M059J (cell line): ENCODE results near the gene DEFB124. TPM values are rescaled to one million over a fixed set of nuclear protein-coding genes. Genes with fewer than 3 reads are reported as not detected.
"Not testable (repeated sequence)": the region's sequence is repeated elsewhere in the genome, so short reads cannot be mapped to it uniquely, and the experiment has no call there.

Source experiments
- DNase-seq: peaks from one replicate; pipeline ENCODE4 v3.0.0-alpha.2; 2012; ENCODE audit warnings: low read depth
- total RNA-seq: library from RNA; depleted of rRNA; stranded (reverse); fragments of >200 nt; shearing (Covaris generic); gene quantifications from 2 replicates; pipeline ENCODE4 v1.2.3, GENCODE V29; 2014

The DEFB124 gene
- total RNA-seq, 1 experiment from 2014 or later = not detected

DNA sequence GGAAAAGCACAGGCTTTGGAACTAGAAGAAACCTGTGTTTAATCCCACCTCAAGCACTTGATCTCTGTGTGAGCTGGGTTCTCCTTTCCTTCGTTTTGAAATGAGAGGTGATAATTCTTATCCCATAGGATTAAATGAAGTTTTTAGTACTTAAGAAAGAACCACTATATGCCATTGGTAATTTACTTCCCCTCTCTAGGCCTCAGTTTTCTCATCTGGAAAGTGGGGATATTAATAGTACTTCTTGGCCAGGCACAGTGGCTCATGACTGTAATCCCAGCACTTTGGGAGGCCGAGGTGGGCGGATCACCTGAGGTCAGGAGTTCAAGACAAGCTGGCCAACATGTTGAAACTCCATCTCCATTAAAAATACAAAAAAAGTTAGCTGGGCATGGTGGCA is 14.2 kb upstream of the DEFB124 start:
- DNase-seq = no peak

DNA sequence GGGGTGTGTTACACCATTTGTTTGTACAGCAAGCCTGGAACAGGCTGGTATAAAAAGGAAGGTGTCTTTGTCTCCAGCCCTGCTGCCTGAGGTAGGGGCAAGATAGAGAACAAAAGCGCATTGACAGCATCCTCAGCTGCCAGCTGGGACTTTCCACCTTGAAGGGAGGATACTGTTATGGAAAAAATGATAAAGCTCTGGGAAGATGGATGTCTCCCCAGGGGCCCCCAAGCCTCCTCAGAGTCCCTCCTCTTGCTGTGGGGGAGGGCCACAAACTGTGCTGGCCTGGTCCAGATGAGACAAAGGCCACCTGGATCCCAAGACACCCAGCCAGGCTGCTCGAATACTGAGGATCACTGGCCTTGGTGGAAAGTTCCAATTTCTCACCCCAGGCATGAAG is 13.2 kb upstream of the DEFB124 start:
- no peak for DNase-seq

GRCh38 chr20:31485450-31486339 is 10.8 kb upstream of the DEFB124 start:
- DNase-seq = peak; percentile 83

- DNase-seq = no peak
Observed at GRCh38 chr20:31484001-31484400, 9.1 kb upstream of the DEFB124 start.

- peak; percentile 79 for DNase-seq
Observed at GRCh38 chr20:31476643-31477215, 1.8 kb upstream of the DEFB124 start.

- DNase-seq = no peak
Observed at GRCh38 chr20:31476294-31476585, 1.3 kb upstream of the DEFB124 start.

- DNase-seq = peak; percentile 56
Observed at GRCh38 chr20:31475472-31476293, 756 bp upstream of the DEFB124 start.

DNA sequence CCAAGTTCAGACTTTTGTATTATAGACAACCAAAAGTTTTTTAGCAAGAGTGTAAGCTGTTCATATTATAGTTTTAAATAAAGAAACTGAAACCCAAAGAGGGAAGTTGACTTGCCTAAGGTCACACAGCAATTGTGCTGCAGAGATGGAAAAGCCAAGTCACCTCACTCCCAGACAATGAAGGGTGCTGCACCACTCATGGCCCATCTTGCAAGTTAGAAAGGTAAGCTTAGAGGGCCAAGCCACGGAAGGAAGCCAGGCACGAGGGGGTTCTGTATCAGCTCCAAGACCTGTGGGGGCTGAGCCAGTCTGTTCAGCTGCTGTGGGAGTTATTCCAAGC is 860 bp downstream of the DEFB124 start:
- no peak for DNase-seq

DNA sequence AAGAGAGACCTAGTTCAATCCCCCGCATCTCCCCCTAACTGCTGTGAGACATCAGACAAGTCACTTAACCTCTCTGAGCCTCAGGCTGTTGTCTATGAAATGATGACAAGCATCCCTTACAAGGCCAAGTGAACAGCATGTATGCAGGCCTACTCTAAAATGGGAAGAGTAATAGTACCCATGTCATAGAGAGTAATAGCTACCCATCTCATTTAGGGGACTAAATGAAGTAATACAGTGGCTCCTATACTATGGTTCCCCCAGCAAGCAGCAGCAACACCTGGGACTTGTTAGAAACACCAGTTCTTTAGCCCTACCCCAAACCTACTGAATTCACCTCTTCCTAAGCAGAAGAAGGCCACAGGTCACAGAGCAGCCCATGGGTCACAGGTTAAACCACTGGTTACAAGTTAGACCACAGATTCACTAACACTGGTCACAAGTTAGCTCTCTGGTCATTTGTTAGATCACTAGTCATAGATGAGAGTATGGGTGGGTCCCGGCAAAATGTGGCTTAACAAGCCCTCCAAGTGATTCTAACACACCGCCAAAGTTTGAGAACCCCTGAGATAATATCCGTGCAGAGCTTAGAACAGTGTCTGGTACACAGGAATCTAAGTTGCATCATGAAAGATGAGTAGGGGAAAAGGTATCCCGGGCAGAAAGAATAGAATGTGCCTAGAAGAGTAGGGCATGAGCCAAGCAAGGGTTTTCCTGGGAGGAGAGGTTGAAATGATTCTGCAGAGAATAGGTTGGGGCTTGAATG is 1.4 kb downstream of the DEFB124 start:
- peak; percentile 26 for DNase-seq

- peak; percentile 24 for DNase-seq
Observed at GRCh38 chr20:31472395-31473330, 2.3 kb downstream of the DEFB124 start.

DNA sequence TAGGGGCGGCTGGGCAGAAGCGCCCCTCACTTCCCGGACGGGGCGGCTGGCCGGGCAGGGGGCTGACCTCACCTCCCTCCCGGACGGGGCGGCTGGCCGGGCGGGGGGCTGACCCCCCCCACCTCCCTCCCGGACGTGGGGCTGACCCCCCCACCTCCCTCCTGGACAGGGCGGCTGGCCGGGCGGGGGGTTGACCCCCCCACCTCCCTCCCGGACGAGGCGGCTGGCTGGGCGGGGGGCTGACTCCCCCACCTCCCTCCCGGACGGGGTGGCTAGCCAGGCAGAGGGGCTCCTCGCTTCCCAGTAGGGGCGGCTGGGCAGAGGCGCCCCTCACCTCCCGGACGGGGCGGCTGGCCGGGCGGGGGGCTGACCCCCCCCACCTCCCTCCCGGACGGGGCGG is 4.0 kb downstream of the DEFB124 start:
- not testable (repeated sequence) for DNase-seq

DNA sequence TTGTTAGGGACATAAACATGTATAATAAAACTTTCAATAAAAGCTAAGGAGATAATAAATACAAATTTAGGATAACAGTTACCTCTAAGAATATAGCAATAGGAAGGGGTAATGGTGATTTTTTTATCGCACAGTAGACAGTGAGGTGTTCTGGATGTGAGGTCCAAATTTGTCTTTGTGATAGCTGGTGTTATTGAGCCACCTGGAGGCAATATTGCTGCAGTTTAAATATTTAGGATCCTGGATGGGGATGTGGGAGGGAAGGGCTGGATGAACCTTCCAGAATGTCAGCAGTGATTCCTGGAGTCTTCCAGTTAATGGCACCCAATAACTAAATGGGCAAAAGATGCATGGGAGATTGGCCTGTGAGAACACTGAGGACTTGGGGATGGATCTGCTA is 20.6 kb downstream of the DEFB124 start:
- DNase-seq = peak; percentile 27

GRCh38 chr20:31452575-31452974 is 22.4 kb downstream of the DEFB124 start:
- peak; percentile 34 for DNase-seq

- DNase-seq = no peak
Observed at GRCh38 chr20:31449511-31450414, 25.2 kb downstream of the DEFB124 start.

DNA sequence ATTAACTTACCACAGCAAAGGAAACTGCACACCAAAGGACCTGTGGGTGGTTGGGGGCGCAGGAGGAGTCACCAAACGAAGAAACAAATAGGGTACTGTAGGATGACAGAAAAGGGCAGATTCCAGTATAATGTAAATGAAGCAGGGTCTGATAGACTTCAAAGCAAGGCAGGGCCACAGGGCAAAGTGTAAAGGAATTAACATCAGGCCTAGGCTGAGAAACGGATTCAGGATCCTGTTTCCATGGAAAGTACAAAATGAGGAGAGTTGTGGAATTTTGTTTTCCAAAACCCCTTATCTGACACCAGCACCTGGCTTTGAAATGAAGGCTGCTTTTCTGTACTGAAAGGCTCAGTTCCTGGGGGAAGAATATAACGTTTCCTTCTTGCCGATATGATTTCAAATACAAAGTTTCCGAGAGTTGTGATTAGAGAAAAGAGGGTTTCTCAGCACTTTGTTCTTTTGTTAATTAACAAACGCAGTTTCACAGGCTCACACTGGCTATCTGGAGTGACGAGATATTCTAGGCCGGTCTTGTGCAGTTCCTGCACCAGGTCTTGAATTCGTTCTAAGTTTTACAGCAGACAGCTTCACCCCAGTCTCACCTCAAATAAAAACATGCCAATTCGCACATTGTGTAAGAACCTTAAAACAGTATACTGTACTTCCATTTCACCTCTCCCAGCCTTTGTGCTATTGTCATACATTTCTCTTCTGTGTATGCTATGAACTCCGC is 28.7 kb downstream of the DEFB124 start:
- no peak for DNase-seq

DNA sequence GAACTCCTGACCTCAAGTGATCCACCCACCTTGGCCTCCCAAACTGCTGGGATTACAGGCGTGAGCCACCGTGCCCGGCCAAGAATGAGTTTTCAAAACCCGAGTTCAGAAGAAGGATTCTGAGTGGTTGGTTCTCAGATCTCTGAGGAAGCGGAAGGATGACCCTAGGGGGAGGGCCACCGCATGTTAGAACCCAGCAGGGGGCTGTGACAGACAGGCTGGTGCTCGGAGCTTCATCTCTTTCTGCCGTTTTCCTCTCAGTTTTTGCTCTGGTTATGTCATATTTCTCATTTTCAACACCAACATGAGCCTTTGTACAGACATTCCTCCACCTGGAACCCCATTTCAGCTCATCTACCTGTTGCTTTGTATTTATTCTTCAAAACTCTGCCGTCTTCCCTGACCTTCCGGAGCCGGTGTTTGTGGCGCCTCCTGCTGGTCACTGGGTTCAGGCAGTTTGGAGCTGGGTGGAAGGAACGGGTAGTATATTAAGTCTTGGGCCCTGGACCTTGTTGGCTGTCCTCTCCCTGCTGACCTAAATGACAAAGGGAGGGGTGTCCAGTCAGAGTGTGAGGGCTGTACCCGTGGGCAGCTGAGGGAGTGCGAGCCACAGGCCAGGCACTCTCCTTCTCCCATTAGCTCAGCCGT is 34.8 kb downstream of the DEFB124 start, which contains the start of gene DEFB123:
Gene DEFB123, plus strand, starts transcription at position 621 of the 648 bp plus-strand sequence. CDS start 67 bp downstream, outside the sequence.
- no peak for DNase-seq

DNA sequence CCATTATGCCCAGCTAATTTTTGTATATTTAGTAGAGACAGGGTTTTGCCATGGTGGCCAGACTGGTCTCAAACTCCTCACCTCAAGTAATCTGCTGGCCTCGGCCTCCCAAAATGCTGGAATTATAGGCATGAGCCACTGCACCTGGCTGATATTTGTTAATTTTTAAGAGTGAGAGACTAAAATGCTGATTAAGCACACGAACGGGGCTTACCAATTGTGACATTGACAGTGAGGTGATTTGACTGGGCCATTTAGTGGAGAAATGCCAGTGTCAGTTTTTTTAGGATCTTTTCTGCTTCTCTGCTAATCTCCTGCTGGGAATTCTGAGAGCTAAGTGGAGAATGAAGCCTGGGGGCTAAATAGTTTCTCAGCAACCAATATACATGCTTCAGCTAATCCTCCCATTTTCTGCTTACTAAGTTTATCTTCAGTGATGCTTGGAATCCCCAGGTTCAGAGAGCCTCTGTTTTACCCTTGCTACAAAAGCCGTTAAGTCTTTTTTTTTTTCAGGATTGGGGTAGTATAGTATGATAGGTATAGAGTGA is 44.3 kb downstream of the DEFB124 start:
- peak; percentile 39 for DNase-seq

GRCh38 chr20:31427576-31427975 is 47.4 kb downstream of the DEFB124 start:
- DNase-seq = not testable (repeated sequence)
